RWPE1 (cell line): ENCODE data around the gene TBC1D22A.
A peak's percentile ranks its signal among the peaks of the same experiment; 100 is the strongest.

ENCODE experiments used
- CTCF ChIA-PET: fragments of 350-600 bp; sonication (Branson Sonifier 250); formaldehyde crosslinking; extraction: SDS; loops from one replicate; lab custom pipeline; 2021; lab: Yijun Ruan, JAX
- POLR2A ChIA-PET: fragments of 400-600 bp; formaldehyde crosslinking; extraction: SDS; loops from one replicate; lab custom pipeline; 2020; ENCODE audit warnings: antibody characterized with exemption; ENCODE audit not compliant: low non-redundant PET; lab: Yijun Ruan, JAX
- DNase-seq: peaks from one replicate; pipeline ENCODE4 v3.0.0; 2012; ENCODE audit warnings: low spot score
- H3K27ac ChIP-seq: fragments of 450-650 bp; 2 replicates; pipeline ENCODE4 v1.5.1; 2017
- CTCF ChIP-seq: fragments of 450-650 bp; conservative IDR thresholded peaks from 2 replicates; pipeline ENCODE4 v1.5.1; 2017; ENCODE audit warnings: low read depth, mild to moderate bottlenecking

TBC1D22A gene

GRCh38 chr22:47032091-47032943 lies 269.9 kb downstream of the TBC1D22A start:
- POLR2A ChIA-PET, result no interaction called here
- CTCF ChIA-PET, result interaction anchor here (0.6 kb wide), 1 partner anchor 96 kb away, joined by 5 read pairs; no protein-coding TSS in a partner anchor
- DNase-seq, result no peak
- H3K27ac ChIP-seq, result peak overlapping the region; percentile 92
- TF ChIP-seq CTCF, result no peak

GRCh38 chr22:47032956-47033647 lies 270.7 kb downstream of the TBC1D22A start:
- DNase-seq, result peak; percentile 40
- no peak for TF ChIP-seq CTCF
- ChIA-PET POLR2A (no interaction called here), CTCF (interaction anchor here (0.6 kb wide), 1 partner anchor 95 kb away, joined by 5 read pairs; no protein-coding TSS in a partner anchor)
- H3K27ac ChIP-seq, result peak overlapping the region; percentile 92

- CTCF ChIA-PET, result no interaction called here
- POLR2A ChIA-PET, result no interaction called here
- peak overlapping the region; percentile 92 for H3K27ac ChIP-seq
- DNase-seq, result no peak
- TF ChIP-seq CTCF, result no peak
Measured at GRCh38 chr22:47033648-47034000, 271.2 kb downstream of the TBC1D22A start.

DNA sequence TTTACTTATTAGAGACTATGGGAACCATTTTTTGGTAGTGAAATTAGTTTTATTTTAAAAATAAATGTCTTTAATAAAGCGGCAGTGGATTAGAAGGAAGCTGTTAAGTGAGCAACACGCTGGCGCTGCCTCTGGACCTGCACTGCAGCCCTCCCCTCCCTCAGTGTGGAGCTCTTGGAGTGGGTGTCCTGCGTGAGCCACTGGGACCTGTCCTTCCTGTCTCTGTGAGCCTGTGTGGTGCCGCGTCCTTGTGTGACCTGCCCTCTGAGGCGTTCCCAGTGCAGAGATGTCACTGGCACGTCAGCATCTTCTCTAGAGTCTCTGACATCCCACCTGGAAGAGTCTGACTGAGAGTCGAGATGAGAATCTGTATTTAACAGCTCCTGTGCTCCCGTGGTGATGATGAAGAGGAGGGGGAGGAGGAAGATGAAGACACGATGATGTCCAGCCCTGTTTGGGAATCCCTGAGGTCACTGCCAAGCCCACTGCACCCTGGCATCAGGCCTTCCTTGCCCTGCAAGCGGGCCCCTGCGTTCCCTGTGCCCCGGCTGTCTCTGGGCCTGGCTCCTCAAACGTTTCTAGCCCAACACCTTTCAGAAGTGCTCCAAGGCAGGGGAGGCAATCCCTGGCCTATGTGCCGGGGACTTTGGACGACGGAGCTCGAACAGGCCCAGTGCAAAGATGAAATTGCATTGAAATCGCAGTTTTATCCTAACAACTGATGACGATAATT lies 271.8 kb downstream of the TBC1D22A start:
- TF ChIP-seq CTCF, result no peak
- peak overlapping the region; percentile 92 for H3K27ac ChIP-seq
- DNase-seq, result no peak
- CTCF ChIA-PET, result no interaction called here
- POLR2A ChIA-PET, result no interaction called here

- ChIA-PET POLR2A (no interaction called here), CTCF (interaction anchor here (0.6 kb wide), 1 partner anchor 41 kb away, joined by 3 read pairs; no protein-coding TSS in a partner anchor)
- peak overlapping the region; percentile 92 for H3K27ac ChIP-seq
- no peak for DNase-seq
- TF ChIP-seq CTCF, result no peak
Measured at GRCh38 chr22:47034905-47035419, 272.5 kb downstream of the TBC1D22A start.

- no peak for DNase-seq
- ChIA-PET CTCF (interaction anchor here (0.6 kb wide), 1 partner anchor 41 kb away, joined by 3 read pairs; no protein-coding TSS in a partner anchor), POLR2A (no interaction called here)
- no peak for TF ChIP-seq CTCF
- H3K27ac ChIP-seq, result peak overlapping the region; percentile 92
Measured at GRCh38 chr22:47035425-47035881, 273.0 kb downstream of the TBC1D22A start.
